Measurements from ENCODE around the gene WDR6. TPM values are rescaled to one million over a fixed set of nuclear protein-coding genes. Genes with fewer than 3 reads are reported as not detected.
A peak's percentile ranks its signal among the peaks of the same experiment; 100 is the strongest.

The WDR6 gene
- total RNA-seq, 2 donors from 2014 or later, result 51.2 to 71.1 TPM

GRCh38 chr3:49027634-49028033 is 20.4 kb downstream of the WDR6 start:
- DNase-seq (ENCODE audit: low spot score), result no peak
- no peak for TF ChIP-seq CTCF (IDR thresholded peaks at IDR 0.05)
- Histone ChIP-seq H3K36me3 (peaks cover 67% of the 10 kb centered on the region), H3K27ac (peak overlapping the region; percentile 96 to 98), H3K4me1 (peaks cover 0 to 37% of the 10 kb centered on the region in 2 donors), H3K27me3 (no peaks in the 10 kb centered on the region), H3K9me3 (no peaks in the 10 kb centered on the region), H3K4me3 (no peak overlapping the region)

- Histone ChIP-seq H3K27me3 (no peaks in the 10 kb centered on the region), H3K9me3 (no peaks in the 10 kb centered on the region), H3K36me3 (peaks cover 67% of the 10 kb centered on the region), H3K27ac (peak overlapping the region; percentile 96 to 98), H3K4me1 (peaks cover 0 to 31% of the 10 kb centered on the region in 2 donors), H3K4me3 (peak overlapping the region; percentile 73 to 82)
- DNase-seq (ENCODE audit: low spot score), result no peak
- TF ChIP-seq CTCF (IDR thresholded peaks at IDR 0.05), result no peak
Observed at GRCh38 chr3:49028298-49028672, 21.1 kb downstream of the WDR6 start.

- Histone ChIP-seq H3K4me3 (peak within 1 kb of the TSS; percentile 73 to 82), H3K27me3 (no peaks in the 10 kb centered on the region), H3K36me3 (peaks cover 67% of the 10 kb centered on the region), H3K9me3 (no peaks in the 10 kb centered on the region), H3K4me1 (peaks cover 0 to 29% of the 10 kb centered on the region in 2 donors), H3K27ac (peak within 1 kb of the TSS; percentile 96 to 98)
- TF ChIP-seq CTCF (IDR thresholded peaks at IDR 0.05), result peak in 1 of 2 donors; percentile 31
- DNase-seq (ENCODE audit: low spot score), result peak; percentile 94
Observed at GRCh38 chr3:49028673-49029562, 21.7 kb downstream of the WDR6 start, which contains the start of gene IMPDH2. Gene IMPDH2 (minus strand): TSS chr3:49029398. CDS start chr3:49029350, 48 bp downstream.

- Histone ChIP-seq H3K4me3 (peak overlapping the region; percentile 73 to 82), H3K4me1 (peaks cover 0 to 29% of the 10 kb centered on the region in 2 donors), H3K27me3 (no peaks in the 10 kb centered on the region), H3K27ac (peak overlapping the region; percentile 96 to 98), H3K9me3 (no peaks in the 10 kb centered on the region), H3K36me3 (peaks cover 67% of the 10 kb centered on the region)
- DNase-seq (ENCODE audit: low spot score), result peak; percentile 61
- TF ChIP-seq CTCF (IDR thresholded peaks at IDR 0.05), result no peak
Observed at GRCh38 chr3:49029563-49029884, 22.3 kb downstream of the WDR6 start.

GRCh38 chr3:49030321-49030720 is 23.1 kb downstream of the WDR6 start:
- TF ChIP-seq CTCF (IDR thresholded peaks at IDR 0.05), result no peak
- no peaks in the 10 kb centered on the region for H3K27me3 ChIP-seq
- no peak for DNase-seq (ENCODE audit: low spot score)
- no peak overlapping the region for H3K4me3 ChIP-seq
- peak overlapping the region in 1 of 2 donors; percentile 98 for H3K27ac ChIP-seq
- H3K36me3 ChIP-seq, result peaks cover 64% of the 10 kb centered on the region
- H3K4me1 ChIP-seq, result peaks cover 0 to 24% of the 10 kb centered on the region in 2 donors
- no peaks in the 10 kb centered on the region for H3K9me3 ChIP-seq
